HG03039 (cell line): ENCODE measurements around the gene CAMKMT.
A peak's percentile ranks its signal among the peaks of the same experiment; 100 is the strongest.
"Not testable (repeated sequence)": the region's sequence is repeated elsewhere in the genome, so short reads cannot be mapped to it uniquely, and the experiment has no call there.

Experiments
- ATAC-seq: cut with Tn5 transposase; IDR thresholded peaks from one replicate; pipeline ENCODE4 v1.9.1; 2021; ENCODE audit warnings: mild to moderate bottlenecking, moderate library complexity; ENCODE audit not compliant: unreplicated experiment

CAMKMT gene

DNA sequence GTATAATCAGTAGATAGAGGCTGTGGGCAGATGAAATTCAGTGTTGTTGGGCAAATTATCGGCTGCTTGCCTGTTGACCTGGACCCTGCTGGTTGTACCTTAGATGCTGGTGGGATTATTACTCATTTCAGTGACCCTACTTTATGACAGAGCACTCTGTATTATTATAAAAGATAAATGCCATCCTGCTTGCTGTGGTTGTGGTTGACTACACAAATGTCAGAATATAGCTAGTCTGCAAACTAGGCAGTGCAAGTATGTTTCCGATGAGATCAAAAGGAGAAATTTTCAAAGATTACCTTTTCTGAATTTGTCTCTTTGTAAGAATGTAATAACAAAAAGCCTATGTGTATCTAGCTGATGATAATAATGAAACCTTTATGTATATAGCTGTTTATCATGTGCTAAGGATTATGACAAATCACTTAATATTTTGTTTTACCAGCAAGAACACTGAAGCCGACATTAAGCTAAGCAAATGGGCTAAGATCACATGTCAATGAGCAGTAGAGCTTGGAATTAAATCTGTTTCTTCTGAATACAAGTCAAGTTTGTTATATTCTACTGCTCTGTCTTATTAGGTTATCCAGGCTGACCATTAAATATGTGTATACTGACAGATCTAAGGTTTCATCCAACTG is 219.2 kb downstream of the CAMKMT start:
- ATAC-seq: no peak

DNA sequence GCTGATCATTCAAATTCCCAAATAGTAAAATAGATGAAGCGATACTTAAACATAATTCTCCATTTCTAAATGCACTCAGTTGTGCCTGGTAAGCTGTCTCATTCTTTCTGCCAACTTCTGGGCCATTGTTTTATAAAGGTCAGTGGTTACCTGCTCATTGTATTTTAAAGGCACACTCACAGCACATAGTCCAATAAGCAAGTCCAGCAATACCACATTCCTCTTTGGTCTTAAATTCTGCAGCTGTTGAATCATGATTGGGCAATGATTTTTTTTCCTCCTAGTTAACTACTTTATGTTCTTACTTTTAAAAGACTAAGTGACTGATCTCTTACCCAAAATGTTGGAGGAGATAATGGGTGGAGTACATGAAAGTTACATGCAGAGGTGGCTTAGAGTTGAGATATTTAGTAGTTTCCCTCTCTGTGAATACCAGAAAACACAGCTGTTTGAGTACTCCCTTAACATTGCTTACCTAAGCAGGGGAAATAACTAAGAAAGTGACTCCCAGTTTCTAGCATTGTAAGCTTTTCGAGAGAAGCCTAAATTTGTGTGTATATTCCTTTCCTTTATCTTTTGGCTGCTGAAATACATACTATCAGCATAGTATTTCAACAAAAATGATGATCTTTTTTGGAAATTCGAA is 220.7 kb downstream of the CAMKMT start:
- no peak for ATAC-seq

DNA sequence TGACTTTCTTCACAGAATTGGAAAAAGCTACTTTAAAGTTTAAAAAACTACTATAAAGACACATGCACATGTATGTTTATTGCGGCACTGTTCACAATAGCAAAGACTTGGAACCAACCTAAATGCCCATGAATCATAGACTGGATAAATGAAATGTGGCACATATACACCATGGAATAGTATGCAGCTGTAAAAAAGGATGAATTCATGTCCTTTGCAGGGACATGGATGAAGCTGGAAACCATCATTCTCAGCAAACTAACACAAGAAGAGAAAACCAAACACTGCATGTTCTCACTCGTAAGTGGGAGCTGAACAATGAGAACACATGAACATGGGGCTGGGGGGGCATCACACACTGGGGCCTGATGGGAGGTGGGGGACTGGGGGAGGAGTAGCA is 233.9 kb downstream of the CAMKMT start:
- not testable (repeated sequence) for ATAC-seq

DNA sequence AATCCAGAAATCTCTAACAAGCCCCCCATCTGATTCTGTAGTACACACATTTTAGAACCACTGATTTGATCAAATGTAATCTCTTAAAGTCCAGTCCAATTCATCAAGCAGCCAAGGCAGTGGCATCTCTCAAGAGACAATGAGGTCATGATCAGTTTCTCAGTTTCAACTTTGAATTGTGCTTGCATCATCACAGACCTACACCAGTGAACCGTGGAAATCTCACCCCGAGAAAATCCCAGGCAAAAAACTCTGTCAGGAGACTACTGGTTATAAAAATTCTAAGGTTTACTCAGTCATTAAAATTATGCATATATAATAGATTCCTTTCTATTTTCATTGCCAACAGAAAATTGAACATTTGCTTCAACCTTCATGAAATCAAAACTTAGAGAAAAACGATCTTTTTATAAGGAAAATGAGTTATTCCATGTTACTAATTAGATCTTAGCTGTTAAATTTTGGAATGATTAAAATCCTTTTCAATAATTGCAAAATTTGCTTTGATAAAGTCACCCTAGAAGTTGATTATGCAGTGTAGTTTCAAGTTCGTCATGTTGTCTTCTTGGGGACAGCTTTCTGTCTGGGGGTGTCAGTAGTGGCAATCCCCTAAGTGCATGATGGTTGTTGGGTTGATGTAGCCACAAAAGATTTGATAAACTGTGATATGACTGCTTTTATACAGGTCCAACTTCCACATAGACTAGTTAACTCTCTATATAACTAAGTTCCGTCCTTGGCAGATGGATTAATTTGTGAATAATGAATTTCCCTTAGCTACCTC is 235.0 kb downstream of the CAMKMT start:
- no peak for ATAC-seq

DNA sequence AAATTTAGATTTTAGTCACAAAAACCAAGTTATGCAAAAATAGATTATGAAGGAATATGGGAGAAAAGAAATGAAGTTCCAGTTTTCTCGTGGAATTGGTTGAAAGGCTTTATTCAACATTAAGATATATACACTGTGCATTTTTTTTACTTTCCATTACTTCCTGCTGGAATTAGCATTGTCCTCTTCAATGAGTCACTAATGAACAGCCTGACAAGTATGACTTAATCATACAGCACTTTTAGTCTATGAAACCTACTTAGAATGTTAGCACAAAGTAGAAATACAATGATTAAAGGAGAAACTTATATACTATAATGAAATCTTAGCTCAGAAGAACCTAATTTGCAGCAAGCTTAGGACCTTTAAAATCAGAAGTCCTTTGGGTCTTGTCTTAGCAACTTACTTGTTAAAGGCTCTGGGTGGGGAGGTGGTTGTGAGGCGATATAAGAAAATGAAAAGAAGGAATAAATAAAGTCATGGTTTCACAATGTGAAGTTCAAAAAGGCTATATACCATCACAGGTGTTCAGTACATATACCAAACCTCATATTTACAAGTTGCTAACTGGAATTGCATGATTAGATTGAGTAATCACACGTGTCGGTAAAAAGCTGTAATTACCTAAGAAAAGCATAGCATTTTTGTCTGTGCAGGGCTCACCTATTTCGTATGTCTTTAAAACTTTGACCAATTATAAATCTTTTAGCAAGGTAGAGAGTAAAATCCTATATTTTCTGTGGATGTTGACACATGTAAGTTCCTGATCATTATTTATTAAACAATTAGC is 236.8 kb downstream of the CAMKMT start:
- ATAC-seq: no peak

DNA sequence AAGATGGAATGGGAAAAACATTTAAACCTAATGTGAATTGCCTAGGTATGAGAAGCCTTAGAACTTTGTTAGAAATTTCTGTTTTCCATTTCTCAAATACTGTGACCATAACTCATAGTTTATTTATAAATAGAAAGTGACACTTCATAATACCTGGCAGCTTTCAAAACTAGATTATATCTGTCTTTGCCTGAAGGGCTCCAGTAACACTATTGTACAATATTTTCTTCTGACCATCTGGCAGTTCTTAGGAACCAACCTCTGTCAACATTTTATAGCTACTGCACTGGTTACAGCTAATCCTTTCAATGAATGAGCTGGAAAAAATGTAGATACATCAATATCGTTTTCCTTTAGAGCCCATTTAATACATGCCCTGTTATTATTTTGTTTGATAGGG is 237.4 kb downstream of the CAMKMT start:
- ATAC-seq: no peak

DNA sequence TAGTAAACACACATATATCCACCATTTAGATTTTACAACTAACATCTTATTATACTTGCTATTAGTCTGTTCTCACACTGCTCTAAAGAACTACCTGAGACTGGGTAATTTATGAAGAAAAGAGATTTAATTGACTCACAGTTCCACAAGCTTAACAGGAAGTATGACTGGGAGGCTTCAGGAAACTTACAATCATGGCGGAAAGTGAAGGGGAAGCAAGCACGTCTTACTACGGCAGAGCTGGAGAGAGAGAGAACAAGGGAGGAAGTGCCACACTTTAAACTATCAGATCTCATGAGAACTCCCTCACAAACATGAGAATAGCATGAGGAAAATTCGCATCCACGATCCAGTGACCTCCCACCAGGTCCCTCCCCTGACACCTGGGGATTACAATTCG is 240.7 kb downstream of the CAMKMT start:
- no peak for ATAC-seq

DNA sequence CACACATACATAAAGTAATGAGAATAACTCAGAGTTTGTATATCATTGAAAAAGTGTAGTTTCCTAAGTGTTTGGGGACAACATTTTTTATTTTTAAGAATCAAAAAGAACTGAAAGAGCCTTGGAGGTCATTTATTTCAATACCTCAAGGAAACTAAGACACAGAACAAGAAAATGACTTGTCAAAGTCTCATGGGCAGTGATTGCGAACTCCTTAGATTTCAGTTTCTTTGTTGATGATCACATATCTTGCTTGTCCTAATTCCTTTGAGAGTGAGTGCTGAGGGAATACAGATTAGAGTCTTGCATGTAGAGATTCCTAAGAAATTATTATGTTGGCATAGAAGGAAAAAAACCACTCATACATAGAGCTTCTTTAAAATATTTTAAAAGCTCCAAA is 243.8 kb downstream of the CAMKMT start:
- no peak for ATAC-seq

DNA sequence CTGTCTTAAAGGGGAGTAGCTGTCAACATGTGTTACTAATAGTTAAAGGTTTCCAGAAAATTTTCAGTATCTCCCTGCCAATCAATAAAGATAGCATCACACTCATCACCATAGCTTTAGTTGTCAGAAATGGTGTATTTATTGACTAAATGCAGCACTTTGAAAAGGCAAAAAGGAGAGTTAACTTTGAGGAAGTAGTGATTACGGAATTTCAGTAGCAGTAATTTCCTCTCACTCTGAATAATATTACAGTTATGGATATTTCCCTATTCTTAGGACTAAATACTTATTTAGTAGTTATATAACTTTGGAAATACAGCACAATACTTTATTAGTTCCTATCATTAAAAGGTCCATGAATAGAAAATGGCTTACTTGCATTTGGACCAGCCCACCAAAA is 250.5 kb downstream of the CAMKMT start:
- no peak for ATAC-seq

DNA sequence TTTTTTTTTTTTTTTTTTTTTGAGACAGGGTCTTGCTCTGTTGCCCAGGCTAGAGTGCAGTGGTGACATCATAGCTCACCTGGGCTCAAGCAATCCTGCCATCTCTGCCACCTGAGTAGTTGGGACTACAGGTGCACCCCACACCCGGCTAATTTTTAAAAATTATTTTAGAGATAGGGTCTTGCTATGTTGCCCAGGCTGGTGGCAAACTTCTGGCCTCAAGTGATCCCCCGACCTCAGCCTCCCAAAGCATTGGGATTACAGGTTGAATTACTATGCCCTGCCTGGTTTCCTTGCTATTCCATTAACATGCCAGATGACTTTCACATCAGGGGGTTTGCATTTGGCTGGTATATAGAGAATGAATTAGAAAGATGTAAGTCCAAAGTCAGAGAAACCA is 253.2 kb downstream of the CAMKMT start:
- no peak for ATAC-seq

DNA sequence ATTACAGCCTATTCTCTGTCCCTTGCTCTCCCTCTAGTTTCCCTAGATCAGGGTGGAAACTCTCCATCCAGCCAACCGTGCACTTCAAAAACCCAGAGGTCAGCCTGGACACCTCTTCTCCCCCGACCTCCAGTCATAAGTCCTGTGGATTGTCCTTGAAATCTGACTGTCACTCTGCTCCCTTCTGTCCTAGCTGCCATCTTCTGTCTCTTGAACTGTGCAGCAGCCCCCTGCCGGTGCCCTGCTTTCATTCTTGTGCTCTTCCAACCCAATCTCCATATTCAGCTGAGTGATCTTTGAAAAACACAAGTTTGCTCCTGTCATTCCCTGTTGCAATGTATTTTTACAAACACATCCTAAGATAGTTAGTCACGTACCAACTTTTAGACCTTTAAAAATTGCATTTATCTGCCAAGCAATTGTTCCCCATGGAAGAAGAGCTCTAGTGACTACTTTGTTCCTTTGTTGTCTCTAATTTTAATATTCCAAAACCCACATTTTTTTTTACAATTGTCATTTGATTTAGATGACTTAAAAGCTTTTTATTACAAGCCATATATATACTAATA is 254.3 kb downstream of the CAMKMT start:
- ATAC-seq: no peak

DNA sequence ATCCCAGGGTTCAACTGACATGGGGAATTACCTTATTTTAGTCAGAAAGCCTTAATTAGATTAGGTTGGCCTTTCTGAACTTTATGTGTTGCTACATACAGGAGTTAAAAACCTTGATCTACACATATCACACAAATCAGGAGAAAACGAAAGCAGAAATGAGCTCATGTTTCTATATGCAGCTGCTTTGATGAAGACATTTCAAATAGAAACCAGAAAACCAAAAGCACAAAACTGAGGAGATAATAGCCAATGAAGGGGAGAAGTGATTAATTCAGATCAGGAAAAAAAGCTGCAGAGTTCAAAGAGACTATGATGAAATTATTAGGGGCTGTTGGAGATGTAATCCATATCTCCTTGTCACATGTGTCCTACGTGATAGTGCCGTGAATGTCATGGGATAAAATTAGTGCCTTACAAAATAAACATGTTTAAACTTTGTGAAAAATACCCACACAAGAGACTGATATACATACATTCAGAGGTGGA is 255.0 kb downstream of the CAMKMT start:
- ATAC-seq: peak; percentile 69

DNA sequence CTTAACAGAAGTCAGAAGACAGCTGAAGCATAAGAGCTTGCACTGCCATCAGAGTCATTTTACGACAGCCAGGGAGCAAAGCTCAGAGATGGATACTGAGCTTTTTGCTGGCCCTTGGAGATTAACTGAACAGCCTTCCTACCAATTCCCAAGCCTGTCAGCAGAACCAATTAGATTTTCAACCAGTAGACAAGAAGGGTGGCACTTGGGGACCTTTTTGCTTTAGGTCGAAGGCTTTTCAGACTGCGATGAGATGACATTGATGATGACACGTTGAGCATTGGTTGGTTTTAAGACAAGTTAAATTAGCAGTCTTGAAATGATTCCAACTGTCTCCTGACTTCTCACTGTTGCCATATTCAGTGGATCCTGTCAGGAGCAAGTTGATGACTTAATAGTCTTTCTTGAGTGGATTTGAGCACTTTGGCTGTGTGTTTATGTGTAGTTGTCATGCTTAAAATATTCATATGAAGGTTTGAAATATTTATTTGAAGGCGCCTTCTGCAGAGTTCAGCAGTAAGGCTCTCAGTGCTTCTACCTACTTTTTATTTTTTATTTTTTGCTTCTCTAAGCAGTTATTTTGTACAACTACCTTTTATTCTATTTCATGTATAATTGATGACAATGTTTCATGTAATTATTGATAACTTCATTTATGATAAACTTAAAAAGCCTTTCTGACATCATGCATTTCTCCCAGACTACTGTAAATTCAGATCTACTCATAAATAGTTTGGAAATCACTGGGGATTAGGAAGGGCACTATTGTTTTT is 256.7 kb downstream of the CAMKMT start:
- ATAC-seq: no peak

DNA sequence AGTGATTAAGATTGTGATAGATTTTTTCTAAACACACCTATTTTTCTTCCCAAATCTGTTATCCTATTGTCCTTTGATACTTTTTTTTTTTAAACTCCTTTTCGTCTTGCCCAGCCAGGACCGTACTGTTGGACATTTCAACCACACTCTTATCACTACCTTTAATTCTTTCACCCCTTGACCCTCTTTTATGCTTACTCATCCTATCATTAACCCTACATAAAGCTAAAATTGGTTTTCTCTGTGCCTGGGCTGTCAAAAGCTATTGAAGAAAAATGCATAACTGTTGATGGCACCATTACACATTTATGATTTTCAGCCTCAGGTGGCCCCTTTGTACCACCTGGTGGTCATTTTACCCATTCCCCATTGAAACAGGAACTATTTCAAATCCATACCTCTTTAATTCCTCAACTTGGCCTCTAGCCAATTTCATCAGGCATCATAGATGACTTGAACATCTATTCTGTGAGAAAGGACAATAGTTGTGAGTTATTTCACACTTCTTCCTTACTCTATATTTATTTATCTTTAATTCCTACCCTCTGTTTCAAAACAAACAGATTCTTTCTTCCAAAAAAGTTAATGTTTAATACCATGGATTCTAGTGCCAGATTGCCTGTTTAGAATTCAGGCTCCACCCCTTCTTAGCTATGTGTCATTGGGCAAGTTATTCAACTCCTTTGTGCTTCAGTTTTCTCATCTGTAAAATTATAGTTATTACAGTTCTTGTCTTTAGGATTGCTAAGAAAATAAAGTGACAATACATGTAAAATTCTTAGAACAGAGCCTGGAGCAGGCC is 258.6 kb downstream of the CAMKMT start:
- no peak for ATAC-seq

DNA sequence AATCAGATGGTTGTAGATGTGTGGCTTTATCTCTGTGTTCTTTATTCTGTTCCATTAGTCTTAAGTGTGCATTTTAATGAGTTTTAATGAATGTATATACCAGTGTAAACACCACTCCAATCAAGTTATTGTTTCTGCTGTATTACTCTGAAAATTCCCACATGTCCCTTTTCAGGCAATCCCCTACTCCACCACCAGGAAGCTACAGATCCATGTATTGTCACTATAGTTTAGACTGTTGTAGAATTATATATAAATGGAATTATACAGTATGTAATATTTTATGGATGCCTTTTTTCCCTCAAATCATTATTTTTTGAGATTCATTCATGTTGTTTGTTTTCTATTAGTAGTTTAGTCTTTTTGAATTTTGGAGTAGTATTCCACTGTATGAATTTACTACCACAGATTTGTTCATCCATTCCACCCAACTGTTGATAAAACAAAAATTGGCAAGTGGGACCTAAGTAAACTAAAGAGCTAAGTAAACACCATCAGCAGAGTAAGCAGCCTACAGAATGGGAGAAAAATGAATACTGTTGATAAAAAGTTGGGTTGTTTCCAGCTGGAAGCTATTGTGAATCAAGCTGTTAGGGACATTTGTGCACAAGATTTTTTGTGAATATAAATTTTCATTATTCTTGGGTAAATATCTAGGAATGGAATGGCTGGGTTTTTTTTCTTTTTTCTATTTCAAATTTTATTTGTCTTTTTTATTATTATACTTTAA is 262.0 kb downstream of the CAMKMT start:
- no peak for ATAC-seq

DNA sequence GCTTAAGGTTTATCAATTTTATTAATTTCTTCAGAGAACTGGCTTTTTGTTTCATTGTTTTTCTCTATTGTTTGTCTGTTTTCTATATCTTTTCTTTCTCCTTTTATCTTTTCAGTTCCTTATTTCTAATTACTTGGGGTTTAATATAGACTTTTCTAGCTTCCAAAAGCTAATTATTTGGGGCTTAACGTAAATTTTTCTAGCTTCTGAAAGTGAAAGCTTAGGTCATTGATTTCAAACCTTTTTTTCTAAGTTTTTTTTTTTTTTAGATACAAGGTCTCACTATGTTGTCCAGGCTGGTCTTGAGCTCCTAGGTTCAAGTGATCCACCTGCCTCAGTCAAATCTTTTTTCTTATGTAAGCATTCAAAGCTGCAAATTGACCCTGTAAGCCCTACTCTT is 266.6 kb downstream of the CAMKMT start:
- ATAC-seq: no peak

DNA sequence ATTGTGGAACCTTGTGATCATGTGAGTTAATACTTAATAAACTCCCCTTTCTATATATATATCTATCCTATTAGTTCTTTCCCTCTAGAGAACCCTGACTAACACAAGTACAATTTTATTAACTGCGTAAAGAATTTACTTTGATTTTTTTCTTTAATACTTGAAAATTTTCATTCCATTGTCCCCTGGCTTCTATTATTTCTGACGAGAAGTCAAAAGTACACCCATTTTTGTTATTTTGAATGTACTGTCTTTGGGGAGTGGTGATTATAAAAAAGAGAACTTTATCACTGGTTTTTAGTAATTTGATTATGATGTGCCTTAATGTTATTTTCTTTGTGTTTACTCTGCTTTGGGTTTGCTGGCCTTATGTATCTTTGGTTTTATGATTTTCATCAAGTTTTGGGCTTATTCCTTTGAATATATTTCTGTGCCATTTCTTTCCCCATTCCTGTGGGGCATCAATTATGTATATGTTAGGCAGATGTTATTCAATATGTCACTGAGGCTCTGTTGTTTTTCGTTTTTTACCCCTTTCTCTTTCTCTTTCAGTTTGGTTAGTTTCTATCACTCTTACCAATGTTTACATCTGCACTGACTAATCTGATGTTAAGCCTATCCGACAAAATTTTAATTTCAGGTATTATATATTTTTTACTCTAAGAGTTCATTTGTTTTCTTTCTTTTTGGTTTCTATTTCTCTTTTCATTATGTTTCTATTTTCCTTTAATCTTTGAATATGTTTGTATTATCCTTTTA is 271.4 kb downstream of the CAMKMT start:
- no peak for ATAC-seq

DNA sequence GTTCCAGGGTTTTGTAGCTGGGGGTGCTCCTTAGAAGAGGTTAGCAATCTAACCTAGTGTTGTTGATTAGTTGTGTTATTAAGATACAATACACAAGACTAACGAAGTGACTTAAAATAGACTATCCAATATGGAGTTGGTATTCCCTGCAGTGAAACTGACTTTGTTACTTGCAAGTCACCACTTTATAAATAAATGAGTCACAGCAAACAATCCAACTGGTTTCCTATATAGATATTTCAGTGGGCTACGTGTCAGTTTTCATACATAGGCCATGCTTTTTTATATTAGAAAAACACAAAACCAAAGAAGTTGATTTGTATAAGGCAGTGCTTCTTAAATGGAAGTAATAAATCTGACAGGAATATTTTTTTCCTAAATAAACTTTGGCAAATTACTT is 274.0 kb downstream of the CAMKMT start:
- ATAC-seq: no peak
